SK-N-SH (cell line): ENCODE data around the gene FZD7. TPM values are rescaled to one million over a fixed set of nuclear protein-coding genes. Genes with fewer than 3 reads are reported as not detected.
A peak's percentile ranks its signal among the peaks of the same experiment; 100 is the strongest.

Source experiments
- CTCF ChIA-PET: fragments of 300-600, 350-600 bp; formaldehyde crosslinking; extraction: SDS; loops from one replicate; lab custom pipeline; 2021; lab: Yijun Ruan, JAX
- POLR2A ChIA-PET: fragments of 350-600 bp; sonication (Branson Sonifier 250); formaldehyde crosslinking; extraction: SDS; loops from one replicate; lab custom pipeline; 2020; ENCODE audit warnings: antibody characterized with exemption, inconsistent platforms; lab: Yijun Ruan, JAX
- DNase-seq: peaks from one replicate; pipeline ENCODE4 v3.0.0; 2012
- H2AFZ ChIP-seq: fragments of 200-600 bp; sonication (generic); 2 replicates; pipeline ENCODE4 v1.8.1; 2016; ENCODE audit warnings: antibody characterized with exemption, mild to moderate bottlenecking, low read depth
- H3F3A ChIP-seq: fragments of 200-600 bp; sonication (generic); replicated peaks from 2 replicates; pipeline ENCODE3; 2016; ENCODE audit warnings: antibody characterized with exemption, mild to moderate bottlenecking; ENCODE audit not compliant: insufficient read depth
- H3K27ac ChIP-seq, 2 experiments: fragments of 200-500 bp in 1 of 2; fragments of 200-600 bp in 1 of 2; sonication (Bioruptor generic) in 1 of 2; sonication (generic), shearing (Covaris generic) in 1 of 2; 2 replicates each; pipeline versions ENCODE4 v1.5.1 to v1.6.1; 2014 to 2016; ENCODE audit warnings: low read depth in 2 of 2, inconsistent platforms in 1 of 2, low read length in 1 of 2, mild to moderate bottlenecking in 1 of 2, mixed read lengths in 1 of 2
- H3K27me3 ChIP-seq: fragments of 200-600 bp; sonication (generic), shearing (Covaris generic); 2 replicates; pipeline ENCODE4 v1.6.1; 2016; ENCODE audit warnings: mixed run types; ENCODE audit not compliant: insufficient read depth
- H3K36me3 ChIP-seq, 2 experiments: fragments of 200-500 bp in 1 of 2; fragments of 200-600 bp in 1 of 2; sonication (Bioruptor generic) in 1 of 2; sonication (generic) in 1 of 2; replicated peaks in 1 of 2; 2 replicates each; pipeline versions ENCODE3 to v1.5.1; 2014 to 2016; ENCODE audit warnings: low read length in 1 of 2, mild to moderate bottlenecking in 1 of 2; ENCODE audit not compliant: insufficient read depth in 2 of 2, control insufficient read depth in 1 of 2
- H3K4me1 ChIP-seq, 2 experiments: fragments of 200-500 bp in 1 of 2; fragments of 200-600 bp in 1 of 2; sonication (Bioruptor generic) in 1 of 2; sonication (generic), shearing (Covaris generic) in 1 of 2; 2 replicates each; pipeline versions ENCODE4 v1.5.1 to v1.6.1; 2014 to 2016; ENCODE audit warnings: low read depth in 1 of 2, low read length in 1 of 2, mixed run types in 1 of 2; ENCODE audit not compliant: insufficient read depth in 2 of 2, control insufficient read depth in 1 of 2
- H3K4me2 ChIP-seq: fragments of 200-600 bp; sonication (generic), shearing (Covaris generic); 2 replicates; pipeline ENCODE4 v1.6.1; 2017; ENCODE audit warnings: mixed run types
- H3K4me3 ChIP-seq, 2 experiments: fragments of 200-500 bp in 1 of 2; fragments of 200-600 bp in 1 of 2; sonication (Bioruptor generic) in 1 of 2; sonication (generic), shearing (Covaris generic) in 1 of 2; 2 replicates each; pipeline versions ENCODE4 v1.5.1 to v1.8.1; 2014 to 2016; ENCODE audit warnings: low read depth in 2 of 2, inconsistent platforms in 1 of 2, low read length in 1 of 2, mild to moderate bottlenecking in 1 of 2, mixed read lengths in 1 of 2, moderate library complexity in 1 of 2
- H3K79me2 ChIP-seq: fragments of 200-600 bp; sonication (generic); 2 replicates; pipeline ENCODE4 v1.8.1; 2017; ENCODE audit warnings: mild to moderate bottlenecking; ENCODE audit not compliant: insufficient read depth
- H3K9ac ChIP-seq: fragments of 200-600 bp; sonication (generic); 2 replicates; pipeline ENCODE4 v1.6.1; 2017; ENCODE audit warnings: mixed run types
- H3K9me2 ChIP-seq: fragments of 200-600 bp; sonication (generic); 2 replicates; pipeline ENCODE4 v1.6.1; 2017; ENCODE audit warnings: mixed run types
- H3K9me3 ChIP-seq: fragments of 200-600 bp; sonication (generic); 2 replicates; pipeline ENCODE4 v1.6.1; 2017; ENCODE audit warnings: mixed run types, mild to moderate bottlenecking, moderate library complexity
- H4K20me1 ChIP-seq: fragments of 200-600 bp; sonication (generic); 2 replicates; pipeline ENCODE4 v1.6.1; 2017; ENCODE audit warnings: mild to moderate bottlenecking, mixed run types; ENCODE audit not compliant: insufficient read depth
- CHD2 ChIP-seq: fragments of 150-350 bp; IDR thresholded peaks from 2 replicates; pipeline ENCODE4 v1.6.1; 2018; ENCODE audit warnings: low read length; ENCODE audit not compliant: partially characterized antibody
- EP300 ChIP-seq, 2 experiments: IDR thresholded peaks; 2 replicates each; pipeline versions ENCODE4 v1.4.0 to v1.6.1; 2012; ENCODE audit warnings: borderline replicate concordance in 1 of 2, low read depth in 1 of 2, low read length in 1 of 2
- MEF2A ChIP-seq: IDR thresholded peaks from 2 replicates; pipeline ENCODE4 v1.4.0; 2012; ENCODE audit warnings: low read depth, borderline replicate concordance
- MXI1 ChIP-seq: IDR thresholded peaks from 2 replicates; pipeline ENCODE4 v1.6.1; 2012; ENCODE audit warnings: mild to moderate bottlenecking, low read depth, low read length, improper control_type of control experiment
- NFIC ChIP-seq: IDR thresholded peaks from 2 replicates; pipeline ENCODE4 v1.4.0; 2012; ENCODE audit warnings: borderline replicate concordance
- NRF1 ChIP-seq: IDR thresholded peaks from 2 replicates; pipeline ENCODE4 v1.6.1; 2012; ENCODE audit warnings: low read depth, mild to moderate bottlenecking, low read length
- TEAD4 ChIP-seq: IDR thresholded peaks from 2 replicates; pipeline ENCODE4 v1.4.0; 2012; ENCODE audit warnings: mild to moderate bottlenecking, borderline replicate concordance; ENCODE audit not compliant: insufficient read depth
- WGBS: methylation state at CpG from one replicate; pipeline ENCODE4 v1.1.6; 2017; ENCODE audit warnings: low lambda C conversion rate; 5-methylcytosine and 5-hydroxymethylcytosine counted together
- polyA plus RNA-seq, 3 experiments: library from polyadenylated mRNA; depleted of rRNA; stranded (reverse); fragments of >200 nt; gene quantifications; 2 replicates each; pipeline ENCODE4 v1.2.3, GENCODE V29; 2012
- TF ChIP-seq, protein P1 (sequence below): IDR thresholded peaks from 2 replicates; pipeline ENCODE4 v1.6.1; 2012; ENCODE audit warnings: mild to moderate bottlenecking, low read depth, low read length, moderate library complexity
- TF ChIP-seq, protein P2 (sequence below): IDR thresholded peaks from 2 replicates; pipeline ENCODE4 v1.4.0; 2012; ENCODE audit warnings: low read depth, borderline replicate concordance
- TF ChIP-seq, protein P3 (sequence below): fragments of 150-350 bp; IDR thresholded peaks from 2 replicates; pipeline ENCODE4 v1.6.1; 2017; ENCODE audit warnings: antibody characterized with exemption, low read length, low read depth, borderline replicate concordance
- TF ChIP-seq, protein P4 (sequence below): IDR thresholded peaks from 2 replicates; pipeline ENCODE4 v1.4.0; 2012; ENCODE audit warnings: low read depth, borderline replicate concordance
- TF ChIP-seq, protein P5 (sequence below): IDR thresholded peaks from 2 replicates; pipeline ENCODE4 v1.4.0; 2012; ENCODE audit warnings: low read depth
- TF ChIP-seq, protein P6 (sequence below): IDR thresholded peaks from 2 replicates; pipeline ENCODE4; 2012

Gene FZD7
- polyA plus RNA-seq, 1 of the 3 experiments (the other 2 are of a cell fraction) = 19.7 TPM

DNA sequence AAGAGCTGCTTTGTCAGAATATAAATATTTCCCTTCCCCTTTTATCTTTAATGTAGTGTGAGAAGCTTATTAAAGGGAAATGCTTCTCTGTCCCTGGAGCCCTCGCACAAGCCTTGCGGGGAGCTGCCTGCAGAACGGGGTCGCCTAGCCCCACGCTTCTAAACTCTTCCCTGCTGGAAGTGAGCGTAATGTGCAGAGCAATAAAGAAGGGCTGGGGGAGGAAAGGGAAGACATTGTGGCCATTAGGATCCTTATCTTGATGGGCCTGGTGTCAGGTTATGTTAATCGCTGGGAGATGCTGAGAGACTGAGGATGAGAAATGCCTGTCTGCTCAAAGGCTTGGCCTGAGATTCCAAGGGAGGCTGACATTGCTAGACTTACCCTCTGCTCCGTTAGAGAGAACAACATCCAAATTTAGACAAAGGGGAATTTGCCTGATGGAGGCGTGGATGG lies 18.9 kb upstream of the FZD7 start (continued):
- TF ChIP-seq MEF2A (no peak), EP300 (IDR thresholded peaks at IDR 0.05; ENCODE audit: borderline replicate concordance in 1 of 2, low read depth in 1 of 2, low read length in 1 of 2) (peak in 1 of 2 experiments; percentile 70; a peak in 2 of 4 replicates), TEAD4 (no peak)
- TF ChIP-seq, protein P1, sequence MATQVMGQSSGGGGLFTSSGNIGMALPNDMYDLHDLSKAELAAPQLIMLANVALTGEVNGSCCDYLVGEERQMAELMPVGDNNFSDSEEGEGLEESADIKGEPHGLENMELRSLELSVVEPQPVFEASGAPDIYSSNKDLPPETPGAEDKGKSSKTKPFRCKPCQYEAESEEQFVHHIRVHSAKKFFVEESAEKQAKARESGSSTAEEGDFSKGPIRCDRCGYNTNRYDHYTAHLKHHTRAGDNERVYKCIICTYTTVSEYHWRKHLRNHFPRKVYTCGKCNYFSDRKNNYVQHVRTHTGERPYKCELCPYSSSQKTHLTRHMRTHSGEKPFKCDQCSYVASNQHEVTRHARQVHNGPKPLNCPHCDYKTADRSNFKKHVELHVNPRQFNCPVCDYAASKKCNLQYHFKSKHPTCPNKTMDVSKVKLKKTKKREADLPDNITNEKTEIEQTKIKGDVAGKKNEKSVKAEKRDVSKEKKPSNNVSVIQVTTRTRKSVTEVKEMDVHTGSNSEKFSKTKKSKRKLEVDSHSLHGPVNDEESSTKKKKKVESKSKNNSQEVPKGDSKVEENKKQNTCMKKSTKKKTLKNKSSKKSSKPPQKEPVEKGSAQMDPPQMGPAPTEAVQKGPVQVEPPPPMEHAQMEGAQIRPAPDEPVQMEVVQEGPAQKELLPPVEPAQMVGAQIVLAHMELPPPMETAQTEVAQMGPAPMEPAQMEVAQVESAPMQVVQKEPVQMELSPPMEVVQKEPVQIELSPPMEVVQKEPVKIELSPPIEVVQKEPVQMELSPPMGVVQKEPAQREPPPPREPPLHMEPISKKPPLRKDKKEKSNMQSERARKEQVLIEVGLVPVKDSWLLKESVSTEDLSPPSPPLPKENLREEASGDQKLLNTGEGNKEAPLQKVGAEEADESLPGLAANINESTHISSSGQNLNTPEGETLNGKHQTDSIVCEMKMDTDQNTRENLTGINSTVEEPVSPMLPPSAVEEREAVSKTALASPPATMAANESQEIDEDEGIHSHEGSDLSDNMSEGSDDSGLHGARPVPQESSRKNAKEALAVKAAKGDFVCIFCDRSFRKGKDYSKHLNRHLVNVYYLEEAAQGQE = no peak
- TF ChIP-seq, protein P2, sequence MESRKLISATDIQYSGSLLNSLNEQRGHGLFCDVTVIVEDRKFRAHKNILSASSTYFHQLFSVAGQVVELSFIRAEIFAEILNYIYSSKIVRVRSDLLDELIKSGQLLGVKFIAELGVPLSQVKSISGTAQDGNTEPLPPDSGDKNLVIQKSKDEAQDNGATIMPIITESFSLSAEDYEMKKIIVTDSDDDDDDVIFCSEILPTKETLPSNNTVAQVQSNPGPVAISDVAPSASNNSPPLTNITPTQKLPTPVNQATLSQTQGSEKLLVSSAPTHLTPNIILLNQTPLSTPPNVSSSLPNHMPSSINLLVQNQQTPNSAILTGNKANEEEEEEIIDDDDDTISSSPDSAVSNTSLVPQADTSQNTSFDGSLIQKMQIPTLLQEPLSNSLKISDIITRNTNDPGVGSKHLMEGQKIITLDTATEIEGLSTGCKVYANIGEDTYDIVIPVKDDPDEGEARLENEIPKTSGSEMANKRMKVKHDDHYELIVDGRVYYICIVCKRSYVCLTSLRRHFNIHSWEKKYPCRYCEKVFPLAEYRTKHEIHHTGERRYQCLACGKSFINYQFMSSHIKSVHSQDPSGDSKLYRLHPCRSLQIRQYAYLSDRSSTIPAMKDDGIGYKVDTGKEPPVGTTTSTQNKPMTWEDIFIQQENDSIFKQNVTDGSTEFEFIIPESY = no peak

DNA sequence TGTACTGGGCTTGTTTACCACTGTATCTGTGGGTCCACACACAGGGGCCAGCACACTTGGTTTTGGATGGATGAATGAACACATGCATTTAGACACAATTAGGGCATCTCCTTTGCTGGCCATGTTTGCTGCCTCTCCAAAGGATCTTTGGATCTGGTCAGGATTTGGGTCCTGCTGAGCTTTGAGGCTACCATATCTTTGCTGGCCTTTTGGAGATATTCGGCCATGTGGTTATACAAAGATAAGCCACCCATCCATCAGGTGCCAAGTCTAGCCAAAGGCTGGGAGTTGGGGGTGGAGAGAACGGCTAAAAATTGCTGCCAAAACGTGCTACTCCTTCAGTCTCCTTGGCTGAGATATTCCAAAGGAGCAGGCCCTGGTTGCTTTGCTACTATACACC lies 18.2 kb upstream of the FZD7 start:
- H2AFZ ChIP-seq = no peak overlapping the region
- no peak overlapping the region for H3K9ac ChIP-seq
- ChIA-PET POLR2A (no interaction called here), CTCF (interaction anchor here (2.0 kb wide), 1 partner anchor 155 kb away, joined by 7 read pairs; no protein-coding TSS in a partner anchor)
- no peaks in the 10 kb centered on the region for H3K9me3 ChIP-seq
- H3K4me2 ChIP-seq = no peak overlapping the region
- DNase-seq = no peak
- H3K27me3 ChIP-seq = no peaks in the 10 kb centered on the region
- peak overlapping the region in 1 of 2 experiments; percentile 91; a peak in 3 of 4 replicates for H3K27ac ChIP-seq
- 82% methylated on average over 3 of the region's 3 CpGs for WGBS
- peaks cover 18% of the 10 kb centered on the region for H3F3A ChIP-seq
- TF ChIP-seq MXI1 (no peak), CHD2 (no peak), NFIC (no peak), NRF1 (no peak), MEF2A (no peak)
- TF ChIP-seq, protein P3, sequence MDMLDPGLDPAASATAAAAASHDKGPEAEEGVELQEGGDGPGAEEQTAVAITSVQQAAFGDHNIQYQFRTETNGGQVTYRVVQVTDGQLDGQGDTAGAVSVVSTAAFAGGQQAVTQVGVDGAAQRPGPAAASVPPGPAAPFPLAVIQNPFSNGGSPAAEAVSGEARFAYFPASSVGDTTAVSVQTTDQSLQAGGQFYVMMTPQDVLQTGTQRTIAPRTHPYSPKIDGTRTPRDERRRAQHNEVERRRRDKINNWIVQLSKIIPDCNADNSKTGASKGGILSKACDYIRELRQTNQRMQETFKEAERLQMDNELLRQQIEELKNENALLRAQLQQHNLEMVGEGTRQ = no peak
- TF ChIP-seq, protein P4, sequence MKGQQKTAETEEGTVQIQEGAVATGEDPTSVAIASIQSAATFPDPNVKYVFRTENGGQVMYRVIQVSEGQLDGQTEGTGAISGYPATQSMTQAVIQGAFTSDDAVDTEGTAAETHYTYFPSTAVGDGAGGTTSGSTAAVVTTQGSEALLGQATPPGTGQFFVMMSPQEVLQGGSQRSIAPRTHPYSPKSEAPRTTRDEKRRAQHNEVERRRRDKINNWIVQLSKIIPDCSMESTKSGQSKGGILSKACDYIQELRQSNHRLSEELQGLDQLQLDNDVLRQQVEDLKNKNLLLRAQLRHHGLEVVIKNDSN = no peak
- TF ChIP-seq, protein P5, sequence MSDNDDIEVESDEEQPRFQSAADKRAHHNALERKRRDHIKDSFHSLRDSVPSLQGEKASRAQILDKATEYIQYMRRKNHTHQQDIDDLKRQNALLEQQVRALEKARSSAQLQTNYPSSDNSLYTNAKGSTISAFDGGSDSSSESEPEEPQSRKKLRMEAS = no peak
- TF ChIP-seq, protein P6, sequence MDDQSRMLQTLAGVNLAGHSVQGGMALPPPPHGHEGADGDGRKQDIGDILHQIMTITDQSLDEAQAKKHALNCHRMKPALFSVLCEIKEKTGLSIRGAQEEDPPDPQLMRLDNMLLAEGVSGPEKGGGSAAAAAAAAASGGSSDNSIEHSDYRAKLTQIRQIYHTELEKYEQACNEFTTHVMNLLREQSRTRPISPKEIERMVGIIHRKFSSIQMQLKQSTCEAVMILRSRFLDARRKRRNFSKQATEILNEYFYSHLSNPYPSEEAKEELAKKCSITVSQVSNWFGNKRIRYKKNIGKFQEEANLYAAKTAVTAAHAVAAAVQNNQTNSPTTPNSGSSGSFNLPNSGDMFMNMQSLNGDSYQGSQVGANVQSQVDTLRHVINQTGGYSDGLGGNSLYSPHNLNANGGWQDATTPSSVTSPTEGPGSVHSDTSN = no peak
- no peaks in the 10 kb centered on the region for H3K79me2 ChIP-seq
- no peak overlapping the region for H3K4me3 ChIP-seq
- H3K36me3 ChIP-seq = no peaks in the 10 kb centered on the region
- no peaks in the 10 kb centered on the region for H3K9me2 ChIP-seq
- H4K20me1 ChIP-seq = no peaks in the 10 kb centered on the region
- peaks cover 12 to 45% of the 10 kb centered on the region in 2 experiments; a peak in 3 of 4 replicates for H3K4me1 ChIP-seq
